Uterus (tissue), 4 donors: ENCODE results near the gene CXCR3. TPM values are rescaled to one million over a fixed set of nuclear protein-coding genes. Genes with fewer than 3 reads are reported as not detected.

ENCODE experiments used
- DNase-seq, 2 donors: peaks; one replicate each; pipeline ENCODE4 v3.0.0-alpha.2; 2019 to 2020
- H3K27ac ChIP-seq, 2 donors: fragments of 200-600 bp; sonication (generic); 1 replicate in 1 of 2; 2 replicates in 1 of 2; pipeline ENCODE4 v1.5.1; 2016 to 2018
- H3K27me3 ChIP-seq, 2 donors: fragments of 200-600 bp; sonication (generic); one replicate each; pipeline ENCODE4 v1.5.1; 2018 to 2019; ENCODE audit warnings: control low read depth in 1 of 2
- H3K36me3 ChIP-seq, 2 donors: fragments of 200-600 bp; sonication (generic); one replicate each; pipeline ENCODE4 v1.5.1; 2019; ENCODE audit warnings: control low read depth in 1 of 2
- H3K4me1 ChIP-seq, 2 donors: fragments of 200-600 bp; sonication (generic); one replicate each; pipeline ENCODE4 v1.5.1; 2018 to 2019; ENCODE audit warnings: control low read depth in 1 of 2
- H3K4me3 ChIP-seq, 2 donors: fragments of 200-600 bp; sonication (generic); 1 replicate in 1 of 2; 2 replicates in 1 of 2; pipeline ENCODE4 v1.5.1; 2018 to 2019; ENCODE audit warnings: mild to moderate bottlenecking in 1 of 2
- H3K9me3 ChIP-seq, 2 donors: fragments of 200-600 bp; sonication (generic); one replicate each; pipeline ENCODE4 v1.5.1; 2019; ENCODE audit warnings: control low read depth in 1 of 2
- POLR2A ChIP-seq, 2 donors: fragments of 450-650 bp; IDR thresholded peaks; one replicate each; pipeline ENCODE4 v1.6.1; 2016; ENCODE audit warnings: antibody characterized with exemption in 2 of 2, mild to moderate bottlenecking in 1 of 2, moderate library complexity in 1 of 2
- intact Hi-C: fragments of 100-400 bp; cut with DNase I; formaldehyde crosslinking; loops from one replicate; pipeline ENCODE4 v1.15.1; 2023; ENCODE audit warnings: low total_unique reads
- total RNA-seq, 4 donors: library from RNA; depleted of rRNA in 3 of 4; stranded (reverse); fragments of >200 nt in 3 of 4; gene quantifications; one replicate each; pipeline versions ENCODE4 v1.1.0 to v1.2.4, GENCODE V29; 2014 to 2023
- TF ChIP-seq, protein P1 (sequence below), 4 experiments: fragments of 200-600 bp in 2 of 4; fragments of 450-650 bp in 2 of 4; sonication (generic) in 2 of 4; IDR thresholded peaks; one replicate each; pipeline ENCODE4 v1.5.1; 2016 to 2019; ENCODE audit warnings: antibody characterized with exemption in 4 of 4, mild to moderate bottlenecking in 2 of 4, moderate library complexity in 1 of 4
- donor health status: DM: yes; HTN: yes; CAD: no.

The CXCR3 gene
- under 1 TPM in 1 of 4 donors, not detected in 3; 0.28 TPM for total RNA-seq

DNA sequence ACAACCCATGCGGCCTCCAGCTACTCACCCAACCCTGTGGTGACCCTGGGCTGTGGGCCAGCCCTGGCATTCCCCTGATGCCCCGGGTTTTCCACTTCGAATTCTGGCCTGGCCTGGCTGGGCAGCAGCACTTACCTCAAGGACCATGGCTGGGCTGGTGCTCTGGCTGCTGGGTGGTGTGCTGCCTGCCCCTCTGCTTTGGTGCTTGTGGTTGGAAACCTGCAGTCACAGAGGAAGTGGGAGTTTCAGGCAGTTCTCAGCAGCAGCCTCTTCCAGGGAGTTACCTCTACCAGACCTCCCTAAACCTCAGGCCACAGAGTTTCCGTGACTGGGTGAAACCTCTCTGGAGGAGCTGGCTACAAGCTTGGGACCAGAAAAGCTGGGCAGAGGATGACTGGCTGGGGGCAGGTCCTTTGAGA is at the start of gene CXCR3:
Gene CXCR3, minus strand, starts transcription at position 209 of the 419 bp plus-strand sequence. Its CDS starts 62 bp downstream, at position 147.
- intact Hi-C loops, result no loop called here
- Histone ChIP-seq H3K27ac (no peak within 1 kb of the TSS), H3K4me1 (no peaks in the 10 kb centered on the region), H3K36me3 (no peaks in the 10 kb centered on the region), H3K4me3 (no peak within 1 kb of the TSS), H3K9me3 (no peaks in the 10 kb centered on the region), H3K27me3 (no peaks in the 10 kb centered on the region)
- DNase-seq, result no peak
- TF ChIP-seq POLR2A (IDR thresholded peaks at IDR 0.05), result no peak
- TF ChIP-seq, protein P1, sequence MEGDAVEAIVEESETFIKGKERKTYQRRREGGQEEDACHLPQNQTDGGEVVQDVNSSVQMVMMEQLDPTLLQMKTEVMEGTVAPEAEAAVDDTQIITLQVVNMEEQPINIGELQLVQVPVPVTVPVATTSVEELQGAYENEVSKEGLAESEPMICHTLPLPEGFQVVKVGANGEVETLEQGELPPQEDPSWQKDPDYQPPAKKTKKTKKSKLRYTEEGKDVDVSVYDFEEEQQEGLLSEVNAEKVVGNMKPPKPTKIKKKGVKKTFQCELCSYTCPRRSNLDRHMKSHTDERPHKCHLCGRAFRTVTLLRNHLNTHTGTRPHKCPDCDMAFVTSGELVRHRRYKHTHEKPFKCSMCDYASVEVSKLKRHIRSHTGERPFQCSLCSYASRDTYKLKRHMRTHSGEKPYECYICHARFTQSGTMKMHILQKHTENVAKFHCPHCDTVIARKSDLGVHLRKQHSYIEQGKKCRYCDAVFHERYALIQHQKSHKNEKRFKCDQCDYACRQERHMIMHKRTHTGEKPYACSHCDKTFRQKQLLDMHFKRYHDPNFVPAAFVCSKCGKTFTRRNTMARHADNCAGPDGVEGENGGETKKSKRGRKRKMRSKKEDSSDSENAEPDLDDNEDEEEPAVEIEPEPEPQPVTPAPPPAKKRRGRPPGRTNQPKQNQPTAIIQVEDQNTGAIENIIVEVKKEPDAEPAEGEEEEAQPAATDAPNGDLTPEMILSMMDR (IDR thresholded peaks at IDR 0.05), result no peak

DNA sequence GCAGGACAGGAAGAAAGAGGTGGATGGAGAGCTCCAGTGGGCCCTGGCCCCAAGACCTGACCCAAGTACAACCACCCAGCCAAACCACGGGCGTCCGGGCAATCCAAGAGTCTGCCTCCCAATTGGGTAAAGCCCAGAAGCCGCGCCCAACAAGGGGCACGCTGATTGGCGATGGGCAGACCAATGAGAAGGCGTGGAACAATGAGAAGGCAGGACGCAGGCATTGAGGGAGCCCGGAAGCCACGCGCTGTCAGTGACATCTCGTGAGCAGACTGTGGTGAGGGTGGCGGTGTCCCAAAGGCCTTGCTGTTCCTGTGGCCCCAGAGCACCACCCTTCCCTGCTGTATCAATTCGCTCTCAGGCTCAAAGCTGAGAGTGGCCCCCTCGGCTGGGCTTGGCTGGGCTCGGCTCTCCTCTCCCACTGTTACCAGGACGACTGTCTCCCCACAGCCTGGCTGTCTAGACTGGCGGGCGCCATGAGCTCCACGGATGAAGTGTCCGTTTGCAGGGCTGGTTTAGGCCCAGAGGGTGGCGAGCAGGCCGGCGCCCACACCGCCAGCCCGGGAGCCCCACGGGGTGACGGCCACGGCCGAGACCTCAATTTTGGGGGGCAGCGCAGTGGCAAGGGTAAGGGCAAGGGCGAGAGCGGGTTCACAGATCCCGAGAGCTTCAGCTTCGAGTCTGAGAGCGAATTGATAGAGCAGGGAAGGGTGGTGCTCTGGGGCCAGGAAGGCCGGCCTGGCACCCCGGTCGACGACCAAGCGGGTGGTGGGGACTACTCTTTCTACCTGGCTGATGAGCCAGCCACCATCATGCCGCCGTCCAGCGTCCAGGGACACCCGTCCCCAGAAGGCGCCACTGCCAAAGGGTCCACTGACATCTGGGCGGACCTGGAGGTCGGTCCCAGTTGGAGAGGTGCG is 49.3 kb upstream of the CXCR3 start, which contains the start of gene LOC101059915:
Gene LOC101059915, plus strand, starts transcription at position 219 of the 920 bp plus-strand sequence.
- TF ChIP-seq, protein P1 (IDR thresholded peaks at IDR 0.05), result no peak
- intact Hi-C loops, result no loop called here
- H3K27ac ChIP-seq, result no peak within 1 kb of the TSS
- peak in 1 of 2 donors; percentile 9 for DNase-seq
- no peaks in the 10 kb centered on the region for H3K27me3 ChIP-seq
- H3K4me1 ChIP-seq, result no peaks in the 10 kb centered on the region
- no peaks in the 10 kb centered on the region for H3K9me3 ChIP-seq
- no peak within 1 kb of the TSS for H3K4me3 ChIP-seq
- no peaks in the 10 kb centered on the region for H3K36me3 ChIP-seq

GRCh38 chrX:71666240-71667223 is 48.2 kb upstream of the CXCR3 start:
- intact Hi-C loops, result no loop called here
- no peak for DNase-seq
- no peaks in the 10 kb centered on the region for H3K4me1 ChIP-seq
- H3K9me3 ChIP-seq, result no peaks in the 10 kb centered on the region
- H3K27me3 ChIP-seq, result no peaks in the 10 kb centered on the region
- TF ChIP-seq, protein P1 (IDR thresholded peaks at IDR 0.05), result no peak
- TF ChIP-seq POLR2A (IDR thresholded peaks at IDR 0.05), result no peak
- no peak overlapping the region for H3K4me3 ChIP-seq
- no peaks in the 10 kb centered on the region for H3K36me3 ChIP-seq
- H3K27ac ChIP-seq, result no peak overlapping the region

DNA sequence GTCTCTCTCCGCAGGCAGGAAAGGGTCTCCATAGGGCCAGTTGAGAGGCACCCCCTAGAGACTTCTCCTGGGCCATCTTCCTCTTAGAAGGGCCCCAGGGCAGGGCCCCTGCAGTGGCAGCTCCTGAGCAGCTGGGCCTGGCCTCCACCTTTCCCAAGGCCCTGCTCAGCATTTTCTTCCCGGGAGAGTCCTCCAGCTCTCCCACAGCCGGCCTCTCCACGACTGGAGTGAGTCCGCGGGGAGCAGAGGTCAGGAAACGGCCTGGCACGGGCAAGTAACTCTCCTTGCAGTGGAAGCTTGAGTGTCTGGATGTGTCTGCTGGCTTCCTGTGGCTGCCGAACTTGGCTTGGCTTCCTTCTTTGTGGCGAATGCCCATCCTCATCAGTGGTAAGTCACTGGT is 47.4 kb upstream of the CXCR3 start:
- Histone ChIP-seq H3K4me1 (no peaks in the 10 kb centered on the region), H3K27ac (no peak overlapping the region), H3K36me3 (no peaks in the 10 kb centered on the region), H3K9me3 (no peaks in the 10 kb centered on the region), H3K27me3 (no peaks in the 10 kb centered on the region), H3K4me3 (no peak overlapping the region)
- DNase-seq, result no peak
- intact Hi-C loops, result no loop called here
- TF ChIP-seq, protein P1 (IDR thresholded peaks at IDR 0.05), result no peak
- TF ChIP-seq POLR2A (IDR thresholded peaks at IDR 0.05), result no peak
